Measurements from ENCODE around the gene SPRY2.

SPRY2 gene

GRCh38 chr13:80312012-80312704, 28.8 kb downstream of the SPRY2 start:
- no peak for DNase-seq

GRCh38 chr13:80309926-80310325, 31.0 kb downstream of the SPRY2 start:
- no peak for DNase-seq

DNA sequence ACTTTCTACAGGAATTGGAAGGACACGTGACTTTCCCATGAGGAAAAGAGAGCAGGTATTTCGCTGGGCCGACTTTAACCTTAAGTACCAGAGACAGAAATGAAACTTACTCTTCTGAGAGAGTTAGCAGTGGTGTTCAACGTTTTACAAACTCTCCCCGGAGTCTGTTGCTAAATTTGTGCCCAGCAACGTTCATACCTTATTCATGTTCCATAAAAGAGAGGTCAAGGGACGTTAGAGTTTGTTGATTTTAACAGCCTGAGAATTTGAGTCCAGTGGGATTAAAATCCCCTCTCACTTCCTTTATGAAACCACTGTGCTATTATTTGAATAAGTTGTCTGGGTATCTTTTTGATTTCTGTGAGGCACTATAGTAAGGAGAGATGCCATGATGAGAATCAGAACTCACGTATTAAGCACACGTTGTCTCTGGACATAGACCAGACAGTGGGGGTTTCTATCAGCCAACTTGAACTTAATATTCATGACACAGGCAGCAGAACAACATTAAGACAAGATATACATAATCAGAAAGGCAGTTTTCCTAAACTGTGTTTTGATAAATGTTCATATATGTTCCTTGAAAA, 33.4 kb downstream of the SPRY2 start:
- DNase-seq = no peak

- no peak for DNase-seq
Measured at GRCh38 chr13:80306337-80306972, 34.5 kb downstream of the SPRY2 start.

DNA sequence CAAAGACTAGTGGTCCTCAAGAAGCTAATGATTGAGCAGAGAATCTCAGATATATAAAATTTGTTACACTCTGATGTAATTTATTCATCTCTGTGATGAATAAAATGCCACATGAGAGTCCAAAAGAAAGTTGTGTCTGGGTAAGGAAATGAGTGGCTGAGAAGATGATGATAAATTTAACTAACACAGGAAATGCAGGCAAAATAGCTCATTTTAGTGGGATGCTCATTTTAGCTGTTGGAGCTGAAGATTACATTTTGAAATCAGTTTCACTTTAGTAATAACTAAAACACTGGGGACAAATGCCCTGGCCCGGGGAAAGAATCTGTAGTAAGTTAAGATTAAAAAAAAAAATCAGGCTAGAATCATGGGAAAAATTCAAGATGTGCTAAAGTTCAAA, 35.2 kb downstream of the SPRY2 start:
- DNase-seq = no peak

- DNase-seq = no peak
Measured at GRCh38 chr13:80303225-80303811, 37.6 kb downstream of the SPRY2 start.

DNA sequence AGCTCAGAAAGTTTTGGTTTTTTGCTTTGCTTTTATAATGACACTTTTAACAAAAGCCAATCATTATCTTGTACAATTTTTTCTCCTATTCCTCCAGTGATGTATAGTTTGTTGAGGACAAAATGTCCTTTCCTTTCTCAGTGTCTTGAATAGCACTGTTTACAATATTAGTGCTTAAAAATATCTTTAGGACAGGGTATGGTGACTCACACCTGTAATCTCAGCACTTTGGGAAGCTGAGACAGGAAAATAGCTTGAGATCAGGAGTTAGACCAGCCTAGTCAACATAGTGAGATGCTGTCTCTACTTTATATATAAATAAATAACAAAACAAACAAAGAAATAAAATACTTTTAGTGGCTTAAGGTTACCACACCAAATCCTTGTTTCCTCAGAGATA, 41.9 kb downstream of the SPRY2 start:
- DNase-seq = no peak

- DNase-seq = no peak
Measured at GRCh38 chr13:80297503-80297902, 43.4 kb downstream of the SPRY2 start.

DNA sequence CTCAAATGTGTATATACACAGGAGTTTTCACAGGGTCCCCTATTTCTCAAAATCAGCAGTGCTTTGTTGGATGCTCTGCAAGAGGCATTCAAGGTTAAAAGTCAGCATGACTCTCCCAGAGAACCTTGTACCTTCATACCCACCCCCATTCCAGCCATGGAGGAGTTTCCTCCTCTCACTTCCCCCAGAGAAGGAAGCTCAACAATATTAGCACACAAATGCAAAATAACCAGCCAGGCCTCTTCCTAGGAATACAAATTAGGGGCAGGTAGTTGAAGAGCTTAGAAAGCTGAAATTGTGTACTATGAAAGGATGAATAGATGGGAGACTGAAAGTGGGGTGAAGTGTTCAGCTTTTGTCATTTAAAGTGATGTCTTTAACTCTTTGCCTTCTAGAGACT, 43.8 kb downstream of the SPRY2 start:
- DNase-seq = no peak

- no peak for DNase-seq
Measured at GRCh38 chr13:80296638-80297037, 44.3 kb downstream of the SPRY2 start.

- DNase-seq = no peak
Measured at GRCh38 chr13:80290591-80290990, 50.3 kb downstream of the SPRY2 start.

Measured in GDM1 (cell line).